SH-SY5Y (cell line): ENCODE measurements around the gene TENM4.

ENCODE experiments used
- GATA2 ChIP-seq: IDR thresholded peaks from 2 replicates; pipeline ENCODE4 v1.6.1; 2011; ENCODE audit warnings: mild to moderate bottlenecking, low read depth, low read length
- GATA3 ChIP-seq: IDR thresholded peaks from 2 replicates; pipeline ENCODE4 v1.6.1; 2011; ENCODE audit warnings: low read depth, mild to moderate bottlenecking, low read length, moderate library complexity

DNA sequence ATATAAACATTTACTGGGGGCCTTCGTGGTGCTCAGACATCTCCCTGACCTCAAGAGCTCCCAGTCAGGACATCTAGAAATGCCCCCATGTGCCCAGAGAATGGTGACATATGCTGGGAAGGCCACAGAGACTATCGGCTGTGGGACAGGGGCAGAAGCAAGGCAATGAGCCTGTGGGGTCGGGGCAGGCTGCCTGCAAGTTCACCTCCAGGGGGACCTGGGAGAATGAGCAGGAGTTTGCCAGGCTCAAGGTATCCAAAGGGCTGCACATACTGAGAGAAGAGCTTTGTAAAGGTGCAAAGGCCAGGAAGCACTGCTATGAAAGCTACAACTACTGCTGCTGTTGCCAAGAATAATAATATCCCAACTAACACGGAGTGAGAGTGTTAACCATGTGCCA, 233.9 kb downstream of the TENM4 start:
- TF ChIP-seq GATA2, result no peak
- TF ChIP-seq GATA3, result no peak
